Calu3 (cell line): ENCODE data around the gene MTMR3. TPM values are rescaled to one million over a fixed set of nuclear protein-coding genes. Genes with fewer than 3 reads are reported as not detected.
"Not testable (repeated sequence)": the region's sequence is repeated elsewhere in the genome, so short reads cannot be mapped to it uniquely, and the experiment has no call there.

Source experiments
- BruUV-seq: library from RNA; stranded (reverse); fragments of 400-500 nt; replicated peaks from 2 replicates; lab custom pipeline; 2021; lab: Mats Ljungman, UMichigan
- CTCF ChIA-PET: fragments of 300-600 bp; sonication (Branson Sonifier 250); formaldehyde crosslinking; loops from one replicate; lab custom pipeline; 2022; ENCODE audit warnings: antibody characterized with exemption; lab: Charles Lee
- DNase-seq: peaks from one replicate; pipeline ENCODE4 v3.0.0; 2022
- H3K27ac Mint-ChIP-seq: one replicate; pipeline ENCODE4 v1.8.0; 2022; ENCODE audit warnings: mixed read lengths; ENCODE audit not compliant: unreplicated experiment
- H3K27me3 Mint-ChIP-seq: one replicate; pipeline ENCODE4 v1.8.0; 2022; ENCODE audit warnings: mixed read lengths; ENCODE audit not compliant: unreplicated experiment
- H3K36me3 Mint-ChIP-seq: one replicate; pipeline ENCODE4 v1.8.0; 2022; ENCODE audit warnings: mild to moderate bottlenecking, moderate library complexity, mixed read lengths; ENCODE audit not compliant: insufficient read depth, unreplicated experiment
- H3K4me1 Mint-ChIP-seq: one replicate; pipeline ENCODE4 v1.8.0; 2022; ENCODE audit warnings: mild to moderate bottlenecking, low read depth, mixed read lengths; ENCODE audit not compliant: unreplicated experiment
- H3K4me3 Mint-ChIP-seq: one replicate; pipeline ENCODE4 v1.8.0; 2022; ENCODE audit warnings: mild to moderate bottlenecking, low read depth, moderate library complexity, mixed read lengths; ENCODE audit not compliant: unreplicated experiment
- H3K9me3 Mint-ChIP-seq: one replicate; pipeline ENCODE4 v1.8.0; 2022; ENCODE audit warnings: low read depth, mixed read lengths; ENCODE audit not compliant: unreplicated experiment
- intact Hi-C: fragments of 100-400 bp; cut with micrococcal nuclease; formaldehyde crosslinking; loops from one replicate; pipeline ENCODE4 v1.10.0; 2022; ENCODE audit not compliant: unreplicated experiment
- total RNA-seq: library from RNA; stranded (reverse); gene quantifications from 2 replicates; pipeline ENCODE4 v1.2.3, GENCODE V29; 2022
- TF ChIP-seq, protein P1 (sequence below): fragments of 200-600 bp; IDR thresholded peaks from one replicate; pipeline ENCODE4 v1.8.0; 2022; ENCODE audit warnings: antibody characterized with exemption; ENCODE audit not compliant: unreplicated experiment

MTMR3 gene
- total RNA-seq, 1 experiment from 2014 or later: 34.5 TPM

DNA sequence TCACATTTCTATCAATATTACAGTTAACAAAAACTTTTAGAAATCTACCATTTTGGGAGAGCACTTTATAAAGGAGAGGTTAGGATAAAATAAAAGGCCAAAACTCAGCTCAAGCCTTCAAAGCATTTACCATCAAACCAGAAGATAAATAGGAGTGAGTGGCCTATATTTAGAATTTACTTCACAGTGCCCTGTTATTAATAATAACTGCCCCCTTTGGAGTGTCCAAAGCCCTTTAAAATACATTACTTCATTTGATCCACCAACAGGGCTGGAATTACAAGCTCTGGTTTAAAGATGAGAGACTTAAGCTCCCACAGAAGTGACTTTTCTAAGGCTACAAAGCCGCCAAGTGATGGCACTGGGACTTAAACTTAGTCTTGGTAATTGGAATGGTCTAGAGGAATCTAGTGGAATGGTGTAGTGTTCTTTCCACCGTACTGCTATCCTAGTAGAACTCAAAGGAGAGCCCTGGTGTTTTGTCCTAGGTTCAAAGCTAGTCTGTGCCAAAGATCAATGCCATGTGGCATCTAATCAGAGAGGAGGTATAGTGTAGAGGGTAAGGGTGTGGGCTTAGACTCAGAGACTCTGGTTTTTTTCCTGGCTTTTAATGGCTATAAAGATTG is 21.2 kb upstream of the MTMR3 start:
- Mint-ChIP-seq H3K36me3 (no peaks in the 10 kb centered on the region), H3K27ac (no peak overlapping the region), H3K4me3 (no peak overlapping the region), H3K9me3 (no peaks in the 10 kb centered on the region), H3K27me3 (no peaks in the 10 kb centered on the region), H3K4me1 (no peaks in the 10 kb centered on the region)
- TF ChIP-seq, protein P1, sequence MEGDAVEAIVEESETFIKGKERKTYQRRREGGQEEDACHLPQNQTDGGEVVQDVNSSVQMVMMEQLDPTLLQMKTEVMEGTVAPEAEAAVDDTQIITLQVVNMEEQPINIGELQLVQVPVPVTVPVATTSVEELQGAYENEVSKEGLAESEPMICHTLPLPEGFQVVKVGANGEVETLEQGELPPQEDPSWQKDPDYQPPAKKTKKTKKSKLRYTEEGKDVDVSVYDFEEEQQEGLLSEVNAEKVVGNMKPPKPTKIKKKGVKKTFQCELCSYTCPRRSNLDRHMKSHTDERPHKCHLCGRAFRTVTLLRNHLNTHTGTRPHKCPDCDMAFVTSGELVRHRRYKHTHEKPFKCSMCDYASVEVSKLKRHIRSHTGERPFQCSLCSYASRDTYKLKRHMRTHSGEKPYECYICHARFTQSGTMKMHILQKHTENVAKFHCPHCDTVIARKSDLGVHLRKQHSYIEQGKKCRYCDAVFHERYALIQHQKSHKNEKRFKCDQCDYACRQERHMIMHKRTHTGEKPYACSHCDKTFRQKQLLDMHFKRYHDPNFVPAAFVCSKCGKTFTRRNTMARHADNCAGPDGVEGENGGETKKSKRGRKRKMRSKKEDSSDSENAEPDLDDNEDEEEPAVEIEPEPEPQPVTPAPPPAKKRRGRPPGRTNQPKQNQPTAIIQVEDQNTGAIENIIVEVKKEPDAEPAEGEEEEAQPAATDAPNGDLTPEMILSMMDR: no peak
- intact Hi-C loops: no loop called here
- no TSS peak for BruUV-seq
- DNase-seq: no peak
- CTCF ChIA-PET: interaction anchor here (0.5 to 1.2 kb wide), 3 partner anchors 24 to 464 kb away, joined by 3 to 4 read pairs (median 3); partner anchors contain the start of gene ASCC2

DNA sequence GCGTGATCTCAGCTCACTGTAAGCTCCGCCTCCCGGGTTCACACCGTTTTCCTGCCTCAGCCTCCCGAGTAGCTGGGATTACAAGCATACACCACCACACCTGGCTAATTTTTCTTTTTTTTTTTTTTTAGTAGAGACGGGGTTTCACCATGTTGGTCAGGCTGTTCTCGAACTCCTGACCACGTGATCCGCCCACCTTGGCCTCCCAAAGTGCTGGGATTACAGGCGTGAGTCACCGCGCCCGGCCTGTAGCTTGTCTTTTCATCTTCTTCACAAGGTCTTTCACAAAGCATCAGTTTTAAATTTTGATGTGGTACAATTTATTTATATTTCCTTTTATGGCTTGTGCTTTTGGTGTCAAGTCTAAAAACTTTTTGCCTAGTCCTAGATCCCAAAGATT is 17.4 kb upstream of the MTMR3 start:
- H3K27me3 Mint-ChIP-seq, intact Hi-C loops, H3K36me3 Mint-ChIP-seq, CTCF ChIA-PET, H3K27ac Mint-ChIP-seq, H3K4me3 Mint-ChIP-seq, H3K9me3 Mint-ChIP-seq, BruUV-seq, H3K4me1 Mint-ChIP-seq, DNase-seq: not testable (repeated sequence)

DNA sequence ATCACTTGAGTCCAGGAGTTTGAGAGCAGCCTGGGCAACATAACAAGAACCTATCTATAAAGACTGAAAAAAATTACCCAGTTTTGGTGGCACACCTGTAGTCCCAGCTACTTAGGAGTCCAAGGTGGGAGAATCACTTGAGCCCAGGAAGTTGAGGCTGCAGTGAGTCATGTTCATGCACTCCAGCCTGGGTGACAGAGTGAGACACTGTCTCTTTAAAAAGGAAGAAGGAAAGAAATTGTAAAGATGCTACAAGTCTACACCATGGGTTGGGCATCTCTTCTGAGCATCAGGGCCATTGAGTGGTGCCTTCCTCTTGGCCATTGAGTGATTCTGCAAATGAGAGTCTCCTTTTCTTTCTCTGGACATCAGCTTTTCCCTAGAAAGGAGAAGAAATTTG is 15.7 kb upstream of the MTMR3 start:
- H3K27ac Mint-ChIP-seq: no peak overlapping the region
- CTCF ChIA-PET: no interaction called here
- no peak overlapping the region for H3K4me3 Mint-ChIP-seq
- TF ChIP-seq, protein P1: no peak
- H3K4me1 Mint-ChIP-seq: peaks cover 9% of the 10 kb centered on the region
- H3K9me3 Mint-ChIP-seq: no peaks in the 10 kb centered on the region
- H3K27me3 Mint-ChIP-seq: no peaks in the 10 kb centered on the region
- intact Hi-C loops: no loop called here
- peaks cover 4% of the 10 kb centered on the region for H3K36me3 Mint-ChIP-seq
- no peak for DNase-seq
- BruUV-seq: no TSS peak

DNA sequence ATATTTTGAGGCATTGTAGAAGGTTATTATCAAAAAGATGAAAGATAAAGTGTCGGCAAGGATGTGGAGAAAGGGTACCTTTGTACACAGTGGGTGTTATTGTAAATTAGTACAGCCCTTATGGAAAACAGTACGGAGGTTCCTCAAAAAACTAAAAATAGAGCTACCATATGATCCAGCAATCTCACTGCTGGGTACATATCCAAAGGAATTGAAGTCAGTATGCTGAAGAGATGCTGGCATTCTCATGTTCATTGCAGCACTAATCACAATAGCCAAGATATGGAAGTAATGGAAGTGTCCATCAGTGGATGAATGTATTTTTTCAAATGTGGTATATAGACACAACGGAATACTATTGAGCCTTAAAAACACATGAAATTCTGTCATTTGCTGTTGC is 15.1 kb upstream of the MTMR3 start:
- intact Hi-C loops: no loop called here

DNA sequence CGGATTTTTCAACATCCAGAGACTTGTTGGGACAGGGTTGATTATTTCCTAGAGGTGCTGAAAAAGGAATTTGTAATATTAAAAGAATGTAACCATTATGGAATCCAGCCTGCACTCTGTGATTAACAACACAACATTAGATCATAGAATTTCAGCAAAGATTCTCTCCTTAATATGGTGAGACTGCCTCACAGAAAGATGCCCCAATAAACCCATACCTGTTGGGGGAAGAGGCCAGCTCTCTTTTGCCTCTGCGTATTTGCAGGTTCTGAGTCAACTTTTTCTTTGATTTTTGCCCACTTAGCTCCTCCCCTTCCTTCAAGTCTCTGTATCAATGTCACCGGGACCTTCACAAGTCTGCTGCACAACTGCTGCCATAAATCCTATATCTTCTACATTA is 12.4 kb upstream of the MTMR3 start:
- Mint-ChIP-seq H3K4me1 (peaks cover 9% of the 10 kb centered on the region), H3K27me3 (no peaks in the 10 kb centered on the region), H3K4me3 (no peak overlapping the region), H3K9me3 (no peaks in the 10 kb centered on the region), H3K27ac (no peak overlapping the region), H3K36me3 (peaks cover 4% of the 10 kb centered on the region)
- no peak for DNase-seq
- BruUV-seq: no TSS peak
- TF ChIP-seq, protein P1: no peak
- CTCF ChIA-PET: no interaction called here
- intact Hi-C loops: no loop called here

More for the DNA sequence above, 15.1 kb upstream of the MTMR3 start:
- no peak for DNase-seq
- Mint-ChIP-seq H3K4me3 (no peak overlapping the region), H3K4me1 (peaks cover 9% of the 10 kb centered on the region), H3K27me3 (no peaks in the 10 kb centered on the region), H3K9me3 (no peaks in the 10 kb centered on the region), H3K27ac (no peak overlapping the region), H3K36me3 (peaks cover 4% of the 10 kb centered on the region)
- TF ChIP-seq, protein P1: no peak
- CTCF ChIA-PET: no interaction called here
- no TSS peak for BruUV-seq
